Osteoblast (primary cell): ENCODE measurements around the gene ERH. TPM values are rescaled to one million over a fixed set of nuclear protein-coding genes. Genes with fewer than 3 reads are reported as not detected.

Source experiments
- DNase-seq: peaks from one replicate; pipeline ENCODE4 v3.0.0; 2011; ENCODE audit warnings: low spot score, mixed read lengths; ENCODE audit not compliant: insufficient read length; ENCODE audit errors: missing footprints
- H2AFZ ChIP-seq: 2 replicates; pipeline ENCODE4 v1.6.0; 2011; ENCODE audit warnings: mild to moderate bottlenecking, low read length
- H3K27ac ChIP-seq: 2 replicates; pipeline ENCODE4 v1.5.1; 2011; ENCODE audit warnings: mild to moderate bottlenecking, low read depth, low read length, moderate library complexity
- H3K27me3 ChIP-seq: 2 replicates; pipeline ENCODE4 v1.6.0; 2012; ENCODE audit warnings: mild to moderate bottlenecking, control low read depth, inconsistent platforms, low read length, moderate library complexity; ENCODE audit not compliant: insufficient read depth
- H3K36me3 ChIP-seq: 2 replicates; pipeline ENCODE4 v1.5.1; 2011; ENCODE audit warnings: mild to moderate bottlenecking, low read length, control low read depth, moderate library complexity; ENCODE audit not compliant: insufficient read depth
- H3K4me1 ChIP-seq: 2 replicates; pipeline ENCODE4 v1.5.1; 2011; ENCODE audit warnings: mild to moderate bottlenecking, low read length, control low read depth, moderate library complexity; ENCODE audit not compliant: insufficient read depth
- H3K4me2 ChIP-seq: 2 replicates; pipeline ENCODE4 v1.6.0; 2011; ENCODE audit warnings: mild to moderate bottlenecking, low read length; ENCODE audit not compliant: insufficient read depth
- H3K4me3 ChIP-seq: fragments of 200-600 bp; sonication (generic); 3 replicates; pipeline ENCODE4 v1.5.1; 2012; ENCODE audit warnings: mild to moderate bottlenecking, low read length, inconsistent platforms; ENCODE audit not compliant: insufficient read depth
- H3K79me2 ChIP-seq: 2 replicates; pipeline ENCODE4 v1.6.0; 2012; ENCODE audit warnings: mild to moderate bottlenecking, low read length, control low read depth, inconsistent platforms; ENCODE audit not compliant: insufficient read depth
- H3K9me3 ChIP-seq: 2 replicates; pipeline ENCODE4 v1.5.1; 2011; ENCODE audit warnings: low read depth, low read length, control low read depth
- H4K20me1 ChIP-seq: 2 replicates; pipeline ENCODE4 v1.6.0; 2012; ENCODE audit warnings: mild to moderate bottlenecking, low read length, control low read depth; ENCODE audit not compliant: insufficient read depth
- CTCF ChIP-seq: IDR thresholded peaks from 2 replicates; pipeline ENCODE4 v1.5.1; 2011; ENCODE audit warnings: mild to moderate bottlenecking, low read depth, low read length, moderate library complexity; ENCODE audit errors: extremely low read depth
- total RNA-seq: library from RNA; depleted of rRNA; stranded (reverse); fragments of >200 nt; gene quantifications from 2 replicates; pipeline ENCODE4 v1.2.3, GENCODE V29; 2012

The ERH gene
- total RNA-seq, 1 donor: 75.3 TPM

- Histone ChIP-seq H3K27ac (no peak overlapping the region), H3K4me2 (no peak overlapping the region), H2AFZ (no peak overlapping the region), H3K4me3 (no peak overlapping the region), H4K20me1 (no peaks in the 10 kb centered on the region), H3K4me1 (no peaks in the 10 kb centered on the region), H3K79me2 (no peaks in the 10 kb centered on the region), H3K27me3 (no peaks in the 10 kb centered on the region), H3K36me3 (no peaks in the 10 kb centered on the region), H3K9me3 (no peaks in the 10 kb centered on the region)
- DNase-seq: no peak
- no peak for TF ChIP-seq CTCF
Observed at GRCh38 chr14:69364378-69364777, 33.7 kb downstream of the ERH start.

- H3K36me3 ChIP-seq: no peaks in the 10 kb centered on the region
- no peak overlapping the region for H3K27ac ChIP-seq
- H2AFZ ChIP-seq: no peak overlapping the region
Observed at GRCh38 chr14:69363964-69364363, 34.1 kb downstream of the ERH start.

GRCh38 chr14:69363055-69363454, 35.0 kb downstream of the ERH start:
- no peaks in the 10 kb centered on the region for H3K4me1 ChIP-seq
- no peak overlapping the region for H3K4me2 ChIP-seq
- no peaks in the 10 kb centered on the region for H3K36me3 ChIP-seq
- H3K79me2 ChIP-seq: no peaks in the 10 kb centered on the region
- H3K4me3 ChIP-seq: no peak overlapping the region
- H3K27me3 ChIP-seq: no peaks in the 10 kb centered on the region
- no peaks in the 10 kb centered on the region for H4K20me1 ChIP-seq
- DNase-seq: peak; percentile 86
- no peak overlapping the region for H3K27ac ChIP-seq
- no peak overlapping the region for H2AFZ ChIP-seq
- H3K9me3 ChIP-seq: no peaks in the 10 kb centered on the region
- TF ChIP-seq CTCF: peak; percentile 57

More at GRCh38 chr14:69363964-69364363, 34.1 kb downstream of the ERH start:
- Histone ChIP-seq H3K4me3 (no peak overlapping the region), H3K27me3 (no peaks in the 10 kb centered on the region), H3K79me2 (no peaks in the 10 kb centered on the region), H3K4me1 (no peaks in the 10 kb centered on the region), H3K4me2 (no peak overlapping the region), H4K20me1 (no peaks in the 10 kb centered on the region), H3K9me3 (no peaks in the 10 kb centered on the region)
- DNase-seq: peak; percentile 61
- no peak for TF ChIP-seq CTCF

GRCh38 chr14:69360438-69361108, 37.5 kb downstream of the ERH start:
- Histone ChIP-seq H3K27ac (no peak overlapping the region), H3K4me3 (no peak overlapping the region), H2AFZ (no peak overlapping the region), H3K4me2 (no peak overlapping the region), H3K79me2 (no peaks in the 10 kb centered on the region), H4K20me1 (no peaks in the 10 kb centered on the region), H3K4me1 (peaks cover 7% of the 10 kb centered on the region), H3K27me3 (peaks cover 2% of the 10 kb centered on the region), H3K36me3 (no peaks in the 10 kb centered on the region), H3K9me3 (no peaks in the 10 kb centered on the region)
- no peak for TF ChIP-seq CTCF
- peak; percentile 30 for DNase-seq
